NCI-H524 (cell line): ENCODE data around the gene IP6K3.

Source experiments
- DNase-seq, 2 experiments: peaks; one replicate each; lab custom pipeline; 2025; lab: John Stamatoyannopoulos, UW

The IP6K3 gene

DNA sequence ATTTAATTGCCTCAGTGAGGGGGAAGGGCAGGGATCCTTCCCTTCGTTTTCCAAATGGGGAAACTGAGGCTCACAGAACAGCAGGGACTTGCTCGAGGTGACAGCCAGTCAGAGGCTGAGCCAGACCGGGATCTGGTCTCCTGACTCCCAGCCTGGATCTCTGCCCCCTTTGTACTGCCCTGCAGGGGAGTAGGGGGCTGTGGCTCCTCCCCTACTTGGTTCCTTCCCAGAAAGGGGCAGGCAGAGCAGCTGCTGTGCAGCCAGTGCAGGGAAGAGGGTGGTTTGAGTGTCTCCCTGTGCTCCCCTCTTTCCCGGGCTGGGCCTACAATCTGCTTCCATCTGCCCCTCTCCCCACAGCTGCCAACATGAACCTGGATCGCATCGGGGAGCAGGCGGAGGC, 72.9 kb downstream of the IP6K3 start:
- DNase-seq: no peak

DNA sequence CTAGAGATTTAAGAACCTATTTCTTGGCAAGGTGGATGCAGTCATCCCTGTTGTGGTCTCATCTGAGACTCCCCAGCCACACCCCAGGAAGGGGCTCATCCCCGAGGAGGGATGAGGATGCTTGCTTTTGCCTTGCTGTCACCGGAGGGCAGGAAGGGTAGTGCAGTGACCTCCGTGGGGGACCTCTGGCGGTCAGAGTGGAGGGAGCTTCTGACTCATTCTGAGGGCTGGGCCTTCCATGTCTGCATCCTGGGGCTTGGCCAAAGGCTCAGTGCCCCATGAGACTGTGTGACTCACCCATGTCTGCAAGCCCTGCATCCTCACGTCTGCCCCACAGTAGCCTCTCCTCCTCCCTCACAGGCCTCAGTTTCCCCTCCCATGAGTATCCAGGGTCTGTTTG, 73.9 kb downstream of the IP6K3 start:
- no peak for DNase-seq

DNA sequence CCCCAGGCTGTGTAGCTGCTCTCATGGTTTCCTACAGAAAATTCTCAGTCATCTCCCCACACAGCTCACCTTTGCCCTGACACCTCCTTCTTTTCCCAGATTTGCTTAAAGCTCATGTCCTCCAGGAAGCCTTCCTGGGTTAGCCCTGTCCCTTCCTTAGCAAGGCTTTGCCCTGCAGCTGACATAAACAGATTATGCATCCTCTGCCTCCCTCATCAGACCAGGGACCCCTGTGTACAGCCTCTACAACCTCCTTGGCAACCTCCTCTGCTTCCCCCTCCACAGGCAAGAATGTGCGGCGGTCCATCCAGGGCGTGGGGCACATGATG, 75.0 kb downstream of the IP6K3 start:
- DNase-seq: no peak
